HFFc6 (cell line): ENCODE data around the gene ATP9B. TPM values are rescaled to one million over a fixed set of nuclear protein-coding genes. Genes with fewer than 3 reads are reported as not detected.

Experiments used
- DNase-seq: peaks from one replicate; pipeline ENCODE4 v3.0.0-alpha.2; 2018
- H3K27ac Mint-ChIP-seq: 2 replicates; pipeline ENCODE4 v1.8.0; 2020; ENCODE audit warnings: mild to moderate bottlenecking, mixed read lengths
- H3K27me3 Mint-ChIP-seq: 2 replicates; pipeline ENCODE4 v1.8.0; 2021; ENCODE audit warnings: mild to moderate bottlenecking, moderate library complexity, mixed read lengths; ENCODE audit not compliant: insufficient read depth
- H3K36me3 Mint-ChIP-seq: 2 replicates; pipeline ENCODE4 v1.8.0; 2021; ENCODE audit warnings: low read depth, mixed read lengths
- H3K4me1 Mint-ChIP-seq: 2 replicates; pipeline ENCODE4 v1.8.0; 2020; ENCODE audit warnings: low read depth, mixed read lengths
- H3K4me3 Mint-ChIP-seq: 2 replicates; pipeline ENCODE4 v1.8.0; 2020; ENCODE audit warnings: mild to moderate bottlenecking, moderate library complexity, mixed read lengths
- H3K9me3 Mint-ChIP-seq: 2 replicates; pipeline ENCODE4 v1.8.0; 2020; ENCODE audit warnings: mild to moderate bottlenecking, mixed read lengths
- CTCF ChIP-seq: fragments of 200-600 bp; sonication (generic); IDR thresholded peaks from 2 replicates; pipeline ENCODE4 v1.5.0; 2021; ENCODE audit warnings: antibody characterized with exemption, mild to moderate bottlenecking
- total RNA-seq, 6 experiments: library from RNA; stranded (reverse); fragmentation: NEBNext Ultra II Directional; extraction: Animal tissue kit (Norgen Biotek cat#: 25700); gene quantifications; 2 replicates in 1 of 6; 3 replicates in 5 of 6; pipeline ENCODE4 v1.2.3, GENCODE V29; 2021

ATP9B gene
- total RNA-seq, 6 experiments from 2014 or later = 9.0 to 11.2 (median 10.5) TPM

- peak overlapping the region; percentile 13; the same call in 1 of the 2 replicates for H3K27ac Mint-ChIP-seq
- H3K9me3 Mint-ChIP-seq = no peaks in the 10 kb centered on the region
- no peak for DNase-seq
- no peak for TF ChIP-seq CTCF
- no peaks in the 10 kb centered on the region; the same call in 1 of the 2 replicates for H3K27me3 Mint-ChIP-seq
- no peak overlapping the region for H3K4me3 Mint-ChIP-seq
- peaks cover 30% of the 10 kb centered on the region for H3K36me3 Mint-ChIP-seq
- peaks cover 6% of the 10 kb centered on the region; the same call in 1 of the 2 replicates for H3K4me1 Mint-ChIP-seq
These were observed 276.8 kb downstream of the ATP9B start for GRCh38 chr18:79345981-79346380.

- Mint-ChIP-seq H3K4me3 (no peak overlapping the region), H3K27me3 (no peaks in the 10 kb centered on the region; the same call in none of the 2 replicates), H3K4me1 (peaks cover 6% of the 10 kb centered on the region; the same call in 1 of the 2 replicates), H3K36me3 (peaks cover 30% of the 10 kb centered on the region), H3K9me3 (no peaks in the 10 kb centered on the region), H3K27ac (no peak overlapping the region)
- DNase-seq = no peak
- no peak for TF ChIP-seq CTCF
These were observed 278.9 kb downstream of the ATP9B start for GRCh38 chr18:79348066-79348465.

- peaks cover 7% of the 10 kb centered on the region; the same call in 1 of the 2 replicates for H3K36me3 Mint-ChIP-seq
- H3K9me3 Mint-ChIP-seq = no peaks in the 10 kb centered on the region
- TF ChIP-seq CTCF = no peak
- no peak overlapping the region for H3K27ac Mint-ChIP-seq
- no peak overlapping the region for H3K4me3 Mint-ChIP-seq
- H3K4me1 Mint-ChIP-seq = peaks cover 6% of the 10 kb centered on the region; the same call in 1 of the 2 replicates
- no peak for DNase-seq
- H3K27me3 Mint-ChIP-seq = no peaks in the 10 kb centered on the region; the same call in none of the 2 replicates
These were observed 283.2 kb downstream of the ATP9B start for GRCh38 chr18:79352432-79352831.

- peak; percentile 62 for TF ChIP-seq CTCF
- no peak for DNase-seq
- peaks cover 2% of the 10 kb centered on the region; the same call in 1 of the 2 replicates for H3K4me1 Mint-ChIP-seq
- no peaks in the 10 kb centered on the region; the same call in none of the 2 replicates for H3K27me3 Mint-ChIP-seq
- H3K9me3 Mint-ChIP-seq = no peaks in the 10 kb centered on the region
- H3K4me3 Mint-ChIP-seq = no peak overlapping the region
- no peak overlapping the region for H3K27ac Mint-ChIP-seq
- peaks cover 2% of the 10 kb centered on the region; the same call in 1 of the 2 replicates for H3K36me3 Mint-ChIP-seq
These were observed 284.1 kb downstream of the ATP9B start for GRCh38 chr18:79353267-79353666.

GRCh38 chr18:79354350-79354749 lies 285.2 kb downstream of the ATP9B start:
- no peak for DNase-seq
- TF ChIP-seq CTCF = no peak
- Mint-ChIP-seq H3K27me3 (peaks cover 2% of the 10 kb centered on the region), H3K9me3 (no peaks in the 10 kb centered on the region), H3K4me1 (no peaks in the 10 kb centered on the region), H3K4me3 (no peak overlapping the region), H3K27ac (no peak overlapping the region), H3K36me3 (no peaks in the 10 kb centered on the region)
